HG03575 (cell line): ENCODE measurements around the gene PCDHGB6.
A peak's percentile ranks its signal among the peaks of the same experiment; 100 is the strongest.
"Not testable (repeated sequence)": the region's sequence is repeated elsewhere in the genome, so short reads cannot be mapped to it uniquely, and the experiment has no call there.

Experiments
- ATAC-seq: cut with Tn5 transposase; IDR thresholded peaks from one replicate; pipeline ENCODE4 v1.9.1; 2021; ENCODE audit not compliant: unreplicated experiment, insufficient number of reproducible peaks, low FRiP score; ENCODE audit errors: extremely low read depth

PCDHGB6 gene

DNA sequence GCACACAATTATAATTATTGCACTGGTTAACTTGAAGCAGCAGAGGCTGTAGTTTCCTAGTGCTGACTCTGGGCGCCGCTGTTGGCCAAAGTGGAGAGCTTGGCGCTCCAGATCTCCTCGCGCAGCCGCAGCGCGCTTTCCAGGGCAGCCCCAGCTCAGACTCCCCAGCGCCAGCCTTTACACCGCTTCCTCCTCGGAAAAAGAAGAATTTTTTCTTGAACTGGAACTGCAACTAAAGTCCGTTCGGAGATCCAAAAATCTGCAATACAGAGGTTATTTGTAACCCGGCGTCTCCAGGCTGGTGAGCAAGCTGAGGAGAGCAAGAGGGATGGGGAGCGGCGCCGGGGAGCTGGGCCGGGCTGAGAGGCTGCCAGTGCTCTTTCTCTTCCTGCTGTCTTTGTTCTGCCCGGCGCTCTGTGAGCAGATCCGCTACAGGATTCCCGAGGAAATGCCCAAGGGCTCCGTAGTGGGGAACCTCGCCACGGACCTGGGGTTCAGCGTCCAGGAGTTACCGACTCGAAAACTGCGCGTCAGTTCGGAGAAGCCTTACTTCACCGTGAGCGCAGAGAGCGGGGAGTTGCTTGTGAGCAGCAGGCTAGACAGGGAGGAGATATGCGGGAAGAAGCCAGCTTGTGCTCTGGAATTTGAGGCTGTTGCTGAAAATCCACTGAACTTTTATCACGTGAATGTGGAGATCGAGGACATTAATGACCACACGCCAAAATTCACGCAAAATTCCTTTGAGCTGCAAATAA, 20.1 kb upstream of the PCDHGB6 start, which contains the start of gene PCDHGB4:
TSS of gene PCDHGB4 (plus strand) at position 142 of the 755 bp plus-strand sequence. CDS start at position 329, 187 bp downstream.
- not testable (repeated sequence) for ATAC-seq

DNA sequence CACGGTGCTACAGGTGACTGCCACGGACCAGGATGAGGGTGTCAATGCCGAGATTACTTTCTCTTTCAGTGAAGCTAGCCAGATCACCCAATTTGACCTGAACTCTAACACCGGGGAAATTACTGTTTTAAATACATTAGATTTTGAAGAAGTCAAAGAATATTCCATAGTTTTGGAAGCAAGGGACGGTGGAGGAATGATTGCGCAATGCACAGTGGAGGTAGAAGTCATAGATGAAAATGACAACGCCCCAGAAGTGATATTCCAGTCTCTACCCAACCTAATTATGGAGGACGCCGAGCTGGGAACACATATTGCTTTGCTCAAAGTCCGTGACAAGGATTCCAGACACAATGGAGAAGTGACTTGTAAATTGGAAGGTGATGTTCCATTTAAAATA, 19.2 kb upstream of the PCDHGB6 start:
- ATAC-seq: no peak

GRCh38 chr5:141389153-141390042, 18.4 kb upstream of the PCDHGB6 start:
- ATAC-seq: no peak

DNA sequence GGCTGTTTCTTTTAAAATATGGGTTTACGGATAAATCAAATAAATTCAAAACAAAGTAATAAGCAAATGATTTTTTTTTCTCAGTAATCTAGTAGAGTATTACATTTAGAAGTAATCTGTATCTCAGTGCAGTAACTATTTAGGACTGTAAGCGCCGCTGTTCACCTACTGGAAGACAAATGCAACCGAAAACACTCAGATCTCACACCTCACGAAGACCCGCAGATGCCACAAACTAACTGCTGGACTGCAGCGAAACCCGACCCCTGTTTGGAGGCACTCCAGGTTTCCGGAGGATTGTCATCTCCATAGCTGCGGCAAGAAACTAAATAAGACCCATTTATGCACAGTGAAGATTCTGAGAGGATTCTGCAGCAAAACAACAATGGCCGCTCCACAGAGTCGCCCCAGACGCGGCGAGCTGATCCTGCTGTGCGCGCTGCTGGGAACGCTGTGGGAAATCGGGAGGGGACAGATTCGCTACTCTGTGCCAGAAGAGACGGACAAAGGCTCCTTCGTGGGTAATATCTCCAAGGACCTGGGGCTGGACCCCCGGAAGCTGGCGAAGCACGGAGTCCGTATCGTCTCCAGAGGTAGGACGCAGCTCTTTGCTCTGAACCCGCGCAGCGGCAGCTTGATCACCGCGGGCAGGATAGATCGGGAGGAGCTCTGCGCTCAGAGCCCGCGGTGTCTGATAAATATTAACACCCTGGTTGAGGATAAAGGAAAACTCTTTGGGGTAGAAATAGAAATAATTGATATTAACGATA, 15.2 kb upstream of the PCDHGB6 start, which contains the start of gene PCDHGA8:
TSS of gene PCDHGA8 (plus strand) at position 205 of the 770 bp plus-strand sequence. CDS start at position 386, 181 bp downstream.
- ATAC-seq: no peak

GRCh38 chr5:141393267-141393666, 14.6 kb upstream of the PCDHGB6 start:
- no peak for ATAC-seq

DNA sequence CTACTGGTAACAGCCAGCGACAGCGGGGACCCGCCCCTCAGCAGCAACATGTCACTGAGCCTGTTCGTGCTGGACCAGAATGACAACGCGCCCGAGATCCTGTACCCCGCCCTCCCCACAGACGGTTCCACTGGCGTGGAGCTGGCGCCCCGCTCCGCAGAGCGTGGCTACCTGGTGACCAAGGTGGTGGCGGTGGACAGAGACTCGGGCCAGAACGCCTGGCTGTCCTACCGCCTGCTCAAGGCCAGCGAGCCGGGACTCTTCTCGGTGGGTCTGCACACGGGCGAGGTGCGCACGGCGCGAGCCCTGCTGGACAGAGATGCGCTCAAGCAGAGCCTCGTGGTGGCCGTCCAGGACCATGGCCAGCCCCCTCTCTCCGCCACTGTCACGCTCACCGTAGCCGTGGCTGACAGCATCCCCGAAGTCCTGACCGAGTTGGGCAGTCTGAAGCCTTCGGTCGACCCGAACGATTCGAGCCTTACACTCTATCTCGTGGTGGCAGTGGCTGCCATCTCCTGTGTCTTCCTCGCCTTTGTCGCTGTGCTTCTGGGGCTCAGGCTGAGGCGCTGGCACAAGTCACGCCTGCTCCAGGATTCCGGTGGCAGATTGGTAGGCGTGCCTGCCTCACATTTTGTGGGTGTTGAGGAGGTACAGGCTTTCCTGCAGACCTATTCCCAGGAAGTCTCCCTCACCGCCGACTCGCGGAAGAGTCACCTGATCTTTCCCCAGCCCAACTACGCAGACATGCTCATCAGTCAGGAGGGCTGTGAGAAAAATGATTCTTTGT, 13.2 kb upstream of the PCDHGB6 start:
- not testable (repeated sequence) for ATAC-seq

DNA sequence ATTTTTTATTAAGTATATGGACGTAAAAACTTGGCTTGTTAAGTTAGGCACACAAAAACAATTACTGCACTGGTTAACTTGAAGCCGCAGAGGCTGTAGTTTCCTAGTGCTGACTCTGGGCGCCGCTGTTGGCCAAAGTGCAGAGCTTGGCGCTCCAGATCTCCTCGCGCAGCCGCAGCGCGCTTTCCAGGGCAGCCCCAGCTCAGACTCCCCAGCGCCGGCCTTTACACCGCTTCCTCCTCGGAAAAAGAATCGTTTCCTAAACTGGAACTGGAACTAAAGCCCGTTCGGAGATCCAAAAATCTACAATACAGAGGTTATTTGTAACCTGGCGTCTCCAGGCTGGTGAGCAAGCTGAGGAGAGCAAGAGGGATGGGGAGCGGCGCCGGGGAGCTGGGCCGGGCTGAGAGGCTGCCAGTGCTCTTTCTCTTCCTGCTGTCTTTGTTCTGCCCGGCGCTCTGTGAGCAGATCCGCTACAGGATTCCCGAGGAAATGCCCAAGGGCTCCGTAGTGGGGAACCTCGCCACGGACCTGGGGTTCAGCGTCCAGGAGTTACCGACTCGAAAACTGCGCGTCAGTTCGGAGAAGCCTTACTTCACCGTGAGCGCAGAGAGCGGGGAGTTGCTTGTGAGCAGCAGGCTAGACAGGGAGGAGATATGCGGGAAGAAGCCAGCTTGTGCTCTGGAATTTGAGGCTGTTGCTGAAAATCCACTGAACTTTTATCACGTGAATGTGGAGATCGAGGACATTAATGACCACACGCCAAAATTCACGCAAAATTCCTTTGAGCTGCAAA, 9.9 kb upstream of the PCDHGB6 start, which contains the start of gene PCDHGB5:
TSS of gene PCDHGB5 (plus strand) at position 192 of the 796 bp plus-strand sequence. CDS start at position 373, 181 bp downstream.
- ATAC-seq: peak; percentile 92

GRCh38 chr5:141398608-141399007, 9.2 kb upstream of the PCDHGB6 start:
- no peak for ATAC-seq

DNA sequence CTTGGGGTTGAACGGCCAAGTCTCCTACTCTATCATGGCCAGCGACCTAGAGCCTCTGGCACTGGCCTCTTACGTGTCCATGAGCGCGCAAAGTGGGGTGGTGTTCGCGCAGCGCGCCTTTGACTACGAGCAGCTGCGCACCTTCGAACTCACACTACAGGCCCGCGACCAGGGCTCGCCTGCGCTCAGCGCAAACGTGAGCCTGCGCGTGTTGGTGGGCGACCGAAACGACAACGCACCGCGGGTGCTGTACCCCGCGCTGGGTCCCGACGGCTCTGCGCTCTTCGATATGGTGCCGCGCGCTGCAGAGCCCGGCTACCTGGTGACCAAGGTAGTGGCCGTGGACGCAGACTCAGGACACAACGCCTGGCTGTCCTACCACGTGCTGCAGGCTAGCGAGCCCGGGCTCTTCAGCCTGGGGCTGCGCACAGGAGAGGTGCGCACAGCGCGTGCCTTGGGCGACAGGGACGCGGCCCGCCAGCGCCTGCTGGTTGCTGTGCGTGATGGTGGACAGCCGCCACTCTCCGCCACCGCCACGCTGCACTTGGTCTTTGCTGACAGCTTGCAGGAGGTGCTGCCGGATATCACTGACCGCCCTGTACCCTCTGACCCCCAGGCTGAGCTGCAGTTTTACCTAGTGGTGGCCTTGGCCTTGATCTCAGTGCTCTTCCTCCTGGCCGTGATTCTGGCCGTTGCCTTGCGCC, 8.1 kb upstream of the PCDHGB6 start:
- no peak for ATAC-seq

DNA sequence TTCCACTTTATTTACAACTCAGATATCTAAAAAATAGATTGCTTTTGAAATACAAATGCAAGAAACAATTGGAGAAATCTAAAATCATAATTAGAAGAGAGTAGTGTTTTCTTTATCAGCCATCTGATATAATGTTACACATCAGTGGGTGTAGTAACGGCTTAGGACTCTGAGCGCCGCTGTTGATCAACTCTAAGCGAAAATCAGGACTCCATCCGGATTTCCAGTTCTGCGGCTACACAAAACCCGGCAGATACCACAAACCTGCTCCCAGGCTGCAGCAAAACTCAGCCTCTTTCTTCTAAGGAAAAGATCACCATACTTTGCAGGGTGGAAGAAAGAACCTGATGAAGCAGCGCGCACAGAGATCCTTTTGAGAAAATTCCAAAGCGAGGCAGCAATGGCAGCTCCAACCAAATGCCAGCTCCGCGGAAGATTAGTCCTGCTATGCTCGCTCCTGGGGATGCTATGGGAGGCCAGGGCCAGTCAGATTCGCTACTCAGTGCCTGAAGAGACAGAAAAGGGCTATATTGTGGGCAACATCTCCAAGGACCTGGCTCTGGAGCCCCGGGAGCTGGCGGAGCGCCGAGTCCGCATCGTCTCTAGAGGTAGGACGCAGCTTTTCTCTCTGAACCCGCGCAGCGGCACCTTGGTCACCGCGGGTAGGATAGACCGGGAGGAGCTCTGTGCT, 5.1 kb upstream of the PCDHGB6 start, which contains the start of gene PCDHGA9:
TSS of gene PCDHGA9 (plus strand) at position 226 of the 691 bp plus-strand sequence. CDS start at position 401, 175 bp downstream.
- no peak for ATAC-seq

- no peak for ATAC-seq
These were observed 4.4 kb upstream of the PCDHGB6 start for GRCh38 chr5:141403387-141403786.

DNA sequence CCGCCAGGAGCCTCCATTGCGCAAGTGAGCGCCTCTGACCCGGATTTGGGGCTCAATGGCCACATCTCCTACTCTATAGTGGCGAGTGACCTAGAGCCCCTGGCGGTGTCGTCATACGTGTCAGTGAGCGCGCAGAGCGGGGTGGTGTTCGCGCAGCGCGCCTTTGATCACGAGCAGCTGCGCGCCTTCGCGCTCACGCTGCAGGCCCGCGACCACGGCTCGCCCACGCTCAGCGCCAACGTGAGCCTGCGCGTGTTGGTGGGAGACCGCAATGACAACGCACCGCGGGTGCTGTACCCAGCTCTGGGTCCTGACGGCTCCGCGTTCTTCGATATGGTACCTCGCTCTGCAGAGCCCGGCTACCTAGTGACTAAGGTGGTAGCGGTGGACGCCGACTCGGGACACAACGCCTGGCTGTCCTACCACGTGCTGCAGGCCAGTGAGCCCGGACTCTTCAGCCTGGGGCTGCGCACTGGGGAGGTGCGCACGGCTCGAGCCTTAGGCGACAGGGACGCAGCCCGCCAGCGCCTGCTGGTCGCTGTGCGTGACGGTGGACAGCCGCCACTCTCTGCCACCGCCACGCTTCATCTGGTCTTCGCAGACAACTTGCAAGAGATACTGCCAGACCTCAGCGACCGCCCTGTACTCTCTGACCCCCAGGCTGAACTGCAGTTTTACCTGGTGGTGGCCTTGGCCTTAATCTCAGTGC, 1.9 kb downstream of the PCDHGB6 start:
- no peak for ATAC-seq

- ATAC-seq: no peak
These were observed 3.8 kb downstream of the PCDHGB6 start for GRCh38 chr5:141411575-141411974.

GRCh38 chr5:141412854-141413539, 5.2 kb downstream of the PCDHGB6 start, which contains the start of gene PCDHGA10:
Gene PCDHGA10 (plus strand): TSS chr5:141412987. CDS start chr5:141413176, 189 bp downstream.
- no peak for ATAC-seq

GRCh38 chr5:141413540-141414069, 5.8 kb downstream of the PCDHGB6 start:
- no peak for ATAC-seq
